GM12874 (cell line): ENCODE data around the gene KDELR1.

Experiments
- TF ChIP-seq, protein P1 (sequence below): IDR thresholded peaks from 2 replicates; pipeline ENCODE4 v1.5.1; 2011; ENCODE audit warnings: low read depth, mild to moderate bottlenecking, control low read depth, low read length, moderate library complexity; ENCODE audit not compliant: insufficient read depth

KDELR1 gene

DNA sequence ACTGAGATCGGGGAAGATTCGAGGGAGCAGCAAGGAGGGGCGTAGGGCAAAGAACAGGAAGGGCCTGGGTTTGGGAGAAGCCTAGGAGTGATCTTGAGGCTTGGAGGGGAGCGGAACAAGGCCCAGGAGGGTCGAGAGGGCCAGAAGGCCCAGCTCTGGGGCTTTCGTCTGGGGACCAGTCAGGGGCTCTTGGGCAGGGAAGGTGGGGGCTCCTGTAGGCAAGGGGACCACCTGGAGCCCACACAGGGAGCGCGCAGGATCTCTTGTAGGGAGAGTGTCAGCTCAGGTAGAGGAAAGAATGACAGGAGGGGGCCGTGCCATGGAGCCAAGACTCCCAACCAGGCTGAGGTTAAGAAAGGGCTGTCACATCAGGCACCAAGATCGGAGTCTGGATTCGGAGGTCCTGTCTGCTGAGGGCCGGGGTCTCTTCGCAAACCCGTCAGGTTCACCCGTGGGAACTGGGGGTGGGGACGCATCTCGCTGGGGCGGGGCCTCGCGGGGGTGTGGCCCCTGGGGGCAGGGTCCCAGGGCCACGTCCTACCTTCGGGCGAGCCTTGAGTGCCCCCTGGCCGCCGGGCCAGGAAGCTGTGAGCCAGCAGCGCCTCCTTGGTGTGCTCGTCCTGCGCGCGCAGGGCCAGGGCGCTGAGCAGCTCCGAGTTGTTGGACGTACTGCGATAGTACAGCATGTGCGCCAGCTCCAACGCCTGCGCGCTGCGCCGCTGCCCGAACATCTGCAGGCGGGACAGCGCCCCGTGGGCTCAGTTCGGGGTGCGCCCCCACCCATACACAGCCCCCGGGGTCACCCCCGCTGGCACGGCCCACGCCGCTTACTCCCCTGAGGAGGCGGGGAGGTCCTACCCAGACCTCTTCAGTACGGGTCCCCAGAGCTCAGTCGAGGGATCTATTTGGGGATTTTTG lies 57.6 kb downstream of the KDELR1 start:
- TF ChIP-seq, protein P1, sequence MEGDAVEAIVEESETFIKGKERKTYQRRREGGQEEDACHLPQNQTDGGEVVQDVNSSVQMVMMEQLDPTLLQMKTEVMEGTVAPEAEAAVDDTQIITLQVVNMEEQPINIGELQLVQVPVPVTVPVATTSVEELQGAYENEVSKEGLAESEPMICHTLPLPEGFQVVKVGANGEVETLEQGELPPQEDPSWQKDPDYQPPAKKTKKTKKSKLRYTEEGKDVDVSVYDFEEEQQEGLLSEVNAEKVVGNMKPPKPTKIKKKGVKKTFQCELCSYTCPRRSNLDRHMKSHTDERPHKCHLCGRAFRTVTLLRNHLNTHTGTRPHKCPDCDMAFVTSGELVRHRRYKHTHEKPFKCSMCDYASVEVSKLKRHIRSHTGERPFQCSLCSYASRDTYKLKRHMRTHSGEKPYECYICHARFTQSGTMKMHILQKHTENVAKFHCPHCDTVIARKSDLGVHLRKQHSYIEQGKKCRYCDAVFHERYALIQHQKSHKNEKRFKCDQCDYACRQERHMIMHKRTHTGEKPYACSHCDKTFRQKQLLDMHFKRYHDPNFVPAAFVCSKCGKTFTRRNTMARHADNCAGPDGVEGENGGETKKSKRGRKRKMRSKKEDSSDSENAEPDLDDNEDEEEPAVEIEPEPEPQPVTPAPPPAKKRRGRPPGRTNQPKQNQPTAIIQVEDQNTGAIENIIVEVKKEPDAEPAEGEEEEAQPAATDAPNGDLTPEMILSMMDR: peak; percentile 95

DNA sequence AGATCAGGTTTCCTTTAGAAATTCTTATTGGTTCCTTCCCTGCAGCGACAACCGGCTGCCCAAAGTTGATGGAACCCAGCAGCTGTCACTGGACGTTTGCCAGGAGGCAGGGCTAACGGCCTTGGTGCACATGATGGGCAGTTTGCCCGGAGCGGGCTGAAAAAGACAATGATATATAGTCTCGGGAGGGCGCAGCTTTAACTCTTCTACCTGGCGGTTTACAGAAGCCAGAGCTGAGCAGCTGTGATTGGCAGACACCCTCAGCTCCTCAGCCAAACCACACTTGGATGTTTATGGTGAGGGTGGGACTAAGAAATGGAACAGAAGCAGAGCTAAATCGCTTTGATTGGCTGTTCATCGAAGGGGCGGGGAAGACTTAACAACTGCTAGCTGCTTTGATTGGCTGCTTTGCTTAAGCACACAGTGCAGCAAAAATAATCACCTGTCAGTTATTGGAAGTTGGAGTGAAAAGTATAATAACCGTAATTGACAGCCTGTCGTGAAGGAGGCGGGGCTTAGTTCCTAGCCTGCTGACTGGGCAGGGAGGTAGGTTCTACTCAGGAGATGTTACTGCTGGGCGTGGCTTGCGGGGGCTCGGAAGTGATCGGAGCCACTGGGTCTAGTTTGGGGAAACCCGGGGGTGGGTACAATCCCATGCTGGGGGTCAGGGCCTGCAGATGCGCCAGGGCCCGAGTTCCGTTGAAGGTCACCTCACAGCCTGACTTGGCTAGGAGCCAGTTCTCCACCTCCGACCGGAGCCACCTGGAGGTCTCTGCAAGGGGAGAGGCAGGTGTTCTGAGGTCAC lies 58.5 kb downstream of the KDELR1 start:
- TF ChIP-seq, protein P1: no peak
